Small intestine (tissue), 7 donors: ENCODE measurements around the gene NKPD1. TPM values are rescaled to one million over a fixed set of nuclear protein-coding genes. Genes with fewer than 3 reads are reported as not detected.

Experiments
- DNase-seq, 2 donors: peaks; one replicate each; pipeline versions ENCODE4 v3.0.0 to v3.0.0-alpha.2; 2013
- FAIRE-seq: peaks from 2 replicates; lab custom pipeline; 2012; peaks lifted over from hg19 to GRCh38; lab: Jason Lieb, UNC
- H3K27ac ChIP-seq, 3 donors: one replicate each; pipeline ENCODE4 v1.5.1; 2013; ENCODE audit warnings: low read length in 2 of 3, mild to moderate bottlenecking in 2 of 3, control low read depth in 1 of 3, inconsistent platforms in 1 of 3, low read depth in 1 of 3, moderate library complexity in 1 of 3
- H3K27me3 ChIP-seq, 3 donors: one replicate each; pipeline ENCODE4 v1.6.1; 2013; ENCODE audit warnings: low read length in 3 of 3, inconsistent platforms in 1 of 3; ENCODE audit not compliant: control insufficient read depth in 3 of 3, insufficient read depth in 3 of 3
- H3K36me3 ChIP-seq, 3 donors: one replicate each; pipeline ENCODE4 v1.6.1; 2013; ENCODE audit warnings: low read length in 3 of 3, inconsistent platforms in 1 of 3, low read depth in 1 of 3, mild to moderate bottlenecking in 1 of 3, moderate library complexity in 1 of 3; ENCODE audit not compliant: control insufficient read depth in 3 of 3, insufficient read depth in 2 of 3
- H3K4me1 ChIP-seq, 3 donors: one replicate each; pipeline ENCODE4 v1.6.1; 2013; ENCODE audit warnings: low read length in 2 of 3, inconsistent platforms in 1 of 3, low read depth in 1 of 3, mild to moderate bottlenecking in 1 of 3, moderate library complexity in 1 of 3; ENCODE audit not compliant: control insufficient read depth in 3 of 3, insufficient read depth in 2 of 3
- H3K4me3 ChIP-seq, 3 donors: one replicate each; pipeline ENCODE4 v1.5.1; 2013; ENCODE audit warnings: low read length in 3 of 3, control low read depth in 1 of 3, inconsistent platforms in 1 of 3, low read depth in 1 of 3, mild to moderate bottlenecking in 1 of 3, moderate library complexity in 1 of 3
- H3K9me3 ChIP-seq, 2 donors: one replicate each; pipeline ENCODE4 v1.6.1; 2013; ENCODE audit warnings: low read depth in 1 of 2, low read length in 1 of 2; ENCODE audit not compliant: control insufficient read depth in 2 of 2, insufficient read depth in 1 of 2
- WGBS, 3 donors: extraction: QIAGEN DNeasy Blood & Tissue Kit; methylation state at CpG; one replicate each; pipeline ENCODE4 v1.1.7; 2013; 5-methylcytosine and 5-hydroxymethylcytosine counted together
- polyA plus RNA-seq, 4 donors: library from polyadenylated mRNA; stranded (reverse) in 3 of 4; unstranded in 1 of 4; fragments of 200-250 nt in 3 of 4; fragments of 120-200 nt in 1 of 4; gene quantifications; one replicate each; pipeline versions ENCODE4 v1.2.1 to v1.2.3, GENCODE V29; 2013
- donor health status: healthy with polysubstance abuse.
- donor health status: control.
- donor health status: control.
- donor health status: Bipolar disorder and iron deficiency.
- donor health status: healthy.

NKPD1 gene
- polyA plus RNA-seq, 4 donors: 0.09 to 0.13 TPM; not detected in 2

DNA sequence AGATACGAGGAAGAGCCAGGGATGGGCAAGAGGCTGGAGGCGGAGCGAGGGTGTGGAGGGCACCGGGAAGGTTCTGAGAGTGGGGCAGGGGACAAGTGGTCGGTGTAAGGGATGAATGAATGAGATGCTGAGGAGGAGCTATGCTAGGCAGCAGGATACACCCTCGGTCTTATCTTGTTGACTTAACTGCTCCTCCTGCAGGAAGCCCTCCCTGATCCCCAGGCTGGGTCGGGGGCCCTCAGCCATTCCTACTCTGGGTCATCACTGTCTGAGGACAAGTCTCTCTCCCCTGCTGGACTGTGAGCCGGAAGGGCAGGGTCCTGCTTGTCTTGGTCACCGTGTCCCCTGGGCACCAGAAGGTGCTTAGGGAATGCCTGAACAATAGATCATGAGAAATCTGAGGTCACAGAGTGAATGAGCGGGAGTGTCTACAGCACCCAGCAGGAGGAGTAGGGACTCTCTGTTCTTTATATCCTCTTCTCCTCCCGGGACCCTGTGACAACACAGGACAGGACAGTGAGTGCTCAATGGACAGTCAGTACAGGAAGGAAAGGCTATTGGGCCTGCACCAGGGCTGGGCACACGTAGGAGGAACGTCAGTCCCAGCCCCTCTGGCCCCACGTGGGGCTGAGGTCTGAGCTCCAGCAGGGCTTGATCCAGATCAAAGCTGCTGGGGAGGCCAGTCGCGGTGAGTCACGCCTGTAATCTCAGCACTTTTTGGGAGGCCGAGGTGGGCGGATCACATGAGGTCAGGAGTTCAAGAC is 6.5 kb downstream of the NKPD1 start:
- peaks cover 0 to 66% (median 4%) of the 10 kb centered on the region in 3 donors for H3K27me3 ChIP-seq
- H3K36me3 ChIP-seq: peaks cover 0 to 5% (median 0%) of the 10 kb centered on the region in 3 donors
- H3K27ac ChIP-seq: no peak overlapping the region
- peak; percentile 35 to 48 for DNase-seq
- H3K4me3 ChIP-seq: no peak overlapping the region
- no peak for FAIRE-seq
- H3K9me3 ChIP-seq: no peaks in the 10 kb centered on the region
- H3K4me1 ChIP-seq: peaks cover 0 to 19% (median 2%) of the 10 kb centered on the region in 3 donors
- WGBS, 3 donors: 18 to 37% (median 32%) methylated on average over 17 to 19 of the region's 19 CpGs

DNA sequence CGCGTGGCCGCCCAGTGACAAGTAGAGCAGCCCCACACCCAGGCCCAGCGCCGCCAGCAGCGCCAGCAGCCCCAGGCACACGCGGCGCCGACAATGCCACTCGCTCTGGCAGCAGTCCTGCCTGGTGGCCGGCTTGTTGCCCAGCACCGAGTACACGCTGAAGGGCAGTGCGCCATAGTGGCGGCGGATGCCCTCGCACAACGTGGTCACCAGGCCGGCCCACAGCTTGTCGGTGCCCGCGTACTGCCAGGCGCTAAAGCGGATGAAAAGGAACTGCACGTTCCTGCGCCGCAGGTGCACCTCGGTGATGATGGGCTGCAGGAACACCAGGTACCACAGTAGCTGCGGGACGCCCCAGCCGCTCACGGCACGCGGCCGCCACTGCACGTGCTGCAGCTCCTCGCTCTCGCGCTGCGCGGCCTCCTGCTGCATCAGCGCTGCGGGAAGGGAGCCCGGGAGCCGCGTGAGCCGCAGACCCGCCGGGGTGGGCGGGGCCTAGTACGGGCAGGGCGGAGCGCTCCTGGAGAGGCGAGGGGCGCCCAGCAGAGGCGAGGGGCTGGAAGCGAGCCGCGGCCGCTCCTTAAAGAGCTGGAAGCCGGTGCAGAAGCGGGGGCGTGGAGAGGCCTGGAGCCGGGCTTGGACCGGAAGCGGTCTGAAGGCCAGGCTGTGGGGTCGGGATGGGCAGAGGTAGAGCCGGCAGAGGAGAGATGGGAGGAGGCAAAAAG is 7.3 kb downstream of the NKPD1 start:
- peaks cover 0 to 19% (median 2%) of the 10 kb centered on the region in 3 donors for H3K4me1 ChIP-seq
- DNase-seq (peak in 1 of 2 donors; percentile 71), FAIRE-seq (no peak)
- WGBS, 3 donors: 2 to 3% (median 2%) methylated on average over 67 to 69 of the region's 69 CpGs
- H3K27ac ChIP-seq: peak overlapping the region in 1 of 3 donors; percentile 7
- H3K9me3 ChIP-seq: no peaks in the 10 kb centered on the region
- peak overlapping the region in 2 of 3 donors; percentile 8 to 37 for H3K4me3 ChIP-seq
- H3K36me3 ChIP-seq: peaks cover 0 to 9% (median 0%) of the 10 kb centered on the region in 3 donors
- H3K27me3 ChIP-seq: peaks cover 0 to 65% (median 4%) of the 10 kb centered on the region in 3 donors

DNA sequence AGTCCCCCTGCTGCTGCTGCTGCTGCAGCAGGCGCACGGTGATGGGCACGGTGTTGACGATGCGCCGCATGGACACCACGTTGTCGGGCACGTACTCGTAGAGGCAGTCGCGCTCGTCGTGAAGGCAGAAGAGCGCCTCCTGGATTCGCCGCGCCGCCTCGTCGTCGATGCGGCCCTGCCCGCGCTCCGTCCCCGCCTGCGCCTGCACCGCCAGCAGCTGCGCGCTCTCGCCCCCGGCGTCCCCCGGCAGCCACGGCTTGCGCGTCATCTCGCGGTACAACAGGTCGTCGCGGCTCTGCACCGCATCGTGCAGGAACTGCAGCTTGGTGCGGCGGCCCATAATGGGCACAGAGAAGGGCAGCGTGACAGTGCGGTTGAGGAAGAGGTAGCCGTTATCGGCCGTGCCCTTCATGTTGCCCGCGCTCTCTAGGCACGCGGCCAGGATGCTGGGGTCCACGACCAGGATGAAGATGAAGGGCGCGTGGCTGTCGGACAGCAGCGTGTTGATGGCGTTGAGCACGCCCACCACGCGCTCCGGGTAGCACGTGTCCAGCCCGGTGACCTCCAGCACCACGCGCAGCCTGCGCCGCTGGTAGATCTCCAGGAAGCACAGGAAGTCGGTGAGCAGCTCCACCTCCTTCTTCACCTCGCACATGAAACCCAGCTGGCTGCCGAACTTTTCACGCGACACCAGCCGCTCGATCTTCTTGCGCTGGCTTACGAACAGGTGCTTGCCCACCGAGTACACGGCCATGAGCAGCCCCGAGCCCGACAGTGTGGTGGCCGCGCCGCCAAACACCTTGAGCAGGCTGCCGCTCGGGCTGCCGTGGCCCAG is 8.1 kb downstream of the NKPD1 start:
- Histone ChIP-seq H3K9me3 (no peaks in the 10 kb centered on the region), H3K36me3 (peaks cover 0 to 17% (median 0%) of the 10 kb centered on the region in 3 donors), H3K27me3 (peaks cover 0 to 58% (median 4%) of the 10 kb centered on the region in 3 donors), H3K4me3 (peak overlapping the region in 2 of 3 donors; percentile 8 to 37), H3K4me1 (peaks cover 0 to 19% (median 2%) of the 10 kb centered on the region in 3 donors), H3K27ac (peak overlapping the region in 1 of 3 donors; percentile 17)
- WGBS, 3 donors: 1 to 3% (median 2%) methylated on average over 88 to 91 of the region's 91 CpGs
- DNase-seq: peak; percentile 42 to 75
- no peak for FAIRE-seq

DNA sequence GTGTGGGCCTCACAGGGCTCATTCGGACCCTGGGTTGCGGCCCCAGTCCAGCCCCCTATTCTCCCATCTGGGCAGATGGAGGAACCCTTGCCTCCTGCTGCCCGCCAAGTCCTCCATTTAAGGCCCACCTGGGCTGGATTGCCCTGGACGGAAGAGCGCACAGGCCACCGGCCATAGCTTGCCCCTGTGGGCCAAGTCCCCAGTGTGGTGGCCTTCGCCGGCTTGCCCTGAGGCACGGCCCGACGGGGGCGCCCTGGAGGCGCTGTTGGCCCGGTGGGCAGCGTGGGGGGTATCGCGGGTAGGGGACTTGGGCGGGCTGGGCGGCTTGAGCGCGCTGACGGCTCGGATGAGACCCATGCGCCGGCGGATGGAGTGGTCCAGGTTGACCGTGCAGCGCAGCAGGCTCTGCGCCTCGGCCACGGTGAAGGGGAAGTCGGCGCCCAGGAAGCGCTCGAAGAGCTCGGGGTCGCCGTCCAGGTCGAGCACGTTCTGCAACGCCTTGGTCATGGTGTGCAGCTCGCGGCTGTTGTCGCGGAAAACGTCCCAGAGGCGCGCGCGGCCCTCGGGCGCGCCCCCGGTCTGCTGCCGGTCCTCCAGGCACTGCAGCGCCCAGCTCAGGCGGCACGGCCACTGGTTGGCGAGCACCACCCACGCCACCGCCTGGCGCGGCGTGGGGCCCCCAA is 8.8 kb downstream of the NKPD1 start:
- WGBS, 3 donors: 13 to 25% (median 20%) methylated on average over 53 to 64 of the region's 64 CpGs
- DNase-seq (no peak), FAIRE-seq (no peak)
- Histone ChIP-seq H3K4me3 (peak overlapping the region in 1 of 3 donors; percentile 18), H3K36me3 (peaks cover 0 to 25% (median 0%) of the 10 kb centered on the region in 3 donors), H3K4me1 (peaks cover 0 to 19% (median 2%) of the 10 kb centered on the region in 3 donors), H3K27ac (no peak overlapping the region), H3K27me3 (peaks cover 0 to 58% (median 4%) of the 10 kb centered on the region in 3 donors), H3K9me3 (no peaks in the 10 kb centered on the region)

DNA sequence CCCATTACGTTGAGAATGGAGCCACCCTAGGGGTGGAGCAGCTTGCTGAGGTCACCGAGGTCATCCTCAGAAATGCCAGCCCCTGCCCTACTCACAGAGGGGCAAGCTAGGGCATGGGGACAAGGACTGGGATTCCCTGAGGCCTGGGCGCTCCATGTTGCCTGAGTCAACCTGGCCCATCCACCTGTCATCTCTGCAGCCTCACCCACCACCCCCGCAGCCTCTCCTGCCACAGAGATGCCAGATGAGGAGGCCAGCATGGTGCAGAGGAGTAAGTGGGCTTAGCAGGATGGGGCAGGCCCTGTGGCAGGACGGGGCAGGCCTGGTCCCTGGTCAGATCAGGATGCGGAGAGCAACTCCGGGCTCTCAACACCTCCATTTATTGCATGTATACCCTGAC is 9.5 kb downstream of the NKPD1 start:
- H3K27me3 ChIP-seq: peaks cover 0 to 54% (median 4%) of the 10 kb centered on the region in 3 donors
- no peak for FAIRE-seq

DNA sequence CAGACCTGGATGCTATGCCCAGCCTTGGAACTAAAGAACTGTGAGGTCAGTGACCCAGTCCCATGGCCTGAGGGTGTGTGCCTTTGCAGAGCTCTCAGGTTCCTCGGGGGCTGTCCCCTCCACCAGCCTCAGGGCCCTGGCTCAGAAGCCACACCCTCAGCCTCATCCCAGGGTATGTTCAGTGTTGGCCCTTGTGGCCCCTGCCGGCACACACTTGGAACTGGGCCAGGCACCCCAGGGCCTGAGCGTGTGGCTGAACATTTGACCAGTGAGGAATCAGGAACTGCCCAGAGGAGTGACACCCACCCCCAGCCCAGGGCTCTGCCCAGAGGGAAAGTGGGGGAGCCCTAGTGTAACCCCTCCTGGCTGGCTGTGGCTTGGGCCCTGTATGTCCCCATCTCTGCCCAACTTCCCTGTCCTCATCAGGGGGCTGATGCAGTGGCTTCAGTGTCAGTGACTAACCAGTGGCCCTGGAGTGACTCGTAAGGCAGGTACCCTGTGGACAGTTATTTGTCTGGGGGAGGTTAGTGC is 10.0 kb downstream of the NKPD1 start:
- Histone ChIP-seq H3K4me1 (peaks cover 0 to 19% (median 2%) of the 10 kb centered on the region in 3 donors), H3K36me3 (peaks cover 0 to 36% (median 0%) of the 10 kb centered on the region in 3 donors), H3K27ac (no peak overlapping the region), H3K4me3 (no peak overlapping the region), H3K9me3 (no peaks in the 10 kb centered on the region), H3K27me3 (peaks cover 0 to 52% (median 4%) of the 10 kb centered on the region in 3 donors)
- DNase-seq (no peak), FAIRE-seq (no peak)
- 43 to 57% (median 46%) methylated on average over 4 of the region's 4 CpGs for WGBS, 3 donors

More for the DNA sequence above, 9.5 kb downstream of the NKPD1 start:
- 63 to 82% (median 76%) methylated on average over 7 of the region's 7 CpGs for WGBS, 3 donors
- no peak for DNase-seq
- Histone ChIP-seq H3K27ac (no peak overlapping the region), H3K4me1 (peaks cover 0 to 19% (median 2%) of the 10 kb centered on the region in 3 donors), H3K36me3 (peaks cover 0 to 31% (median 0%) of the 10 kb centered on the region in 3 donors), H3K4me3 (no peak overlapping the region), H3K9me3 (no peaks in the 10 kb centered on the region)

DNA sequence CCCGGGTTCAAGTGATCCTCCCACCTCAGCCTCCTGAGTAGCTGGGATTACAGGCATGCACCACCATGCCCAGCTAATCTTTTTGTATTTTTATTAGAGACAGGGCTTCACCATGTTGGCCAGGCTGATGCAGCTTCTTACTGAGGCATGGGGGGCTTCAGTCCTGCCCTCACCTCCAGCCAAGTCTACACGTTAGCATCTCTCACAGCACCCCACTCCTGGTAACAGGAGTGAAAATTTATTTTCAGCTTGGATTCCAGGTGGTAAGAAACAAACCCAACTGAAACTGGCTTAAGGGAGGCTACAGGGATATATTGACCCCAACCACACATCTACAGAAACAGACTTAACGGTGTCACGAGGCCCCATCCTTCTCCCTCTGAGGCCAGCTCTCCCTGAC is 10.6 kb downstream of the NKPD1 start:
- H3K4me1 ChIP-seq: peaks cover 0 to 19% (median 2%) of the 10 kb centered on the region in 3 donors
- no peak overlapping the region for H3K4me3 ChIP-seq
- H3K27ac ChIP-seq: no peak overlapping the region
- H3K36me3 ChIP-seq: peaks cover 0 to 42% (median 2%) of the 10 kb centered on the region in 3 donors
- no peak for DNase-seq
- H3K9me3 ChIP-seq: no peaks in the 10 kb centered on the region
- peaks cover 0 to 47% (median 4%) of the 10 kb centered on the region in 3 donors for H3K27me3 ChIP-seq
- 91 to 93% (median 92%) methylated on average over 4 of the region's 4 CpGs for WGBS, 3 donors
- no peak for FAIRE-seq
